GM19025 (cell line): Measurements from ENCODE around the gene MYBBP1A.
"Not testable (repeated sequence)": the region's sequence is repeated elsewhere in the genome, so short reads cannot be mapped to it uniquely, and the experiment has no call there.

ENCODE experiments used
- ATAC-seq: cut with Tn5 transposase; IDR thresholded peaks from one replicate; pipeline ENCODE4 v1.9.1; 2021; ENCODE audit warnings: mild to moderate bottlenecking, low read depth, moderate library complexity; ENCODE audit not compliant: unreplicated experiment

MYBBP1A gene

DNA sequence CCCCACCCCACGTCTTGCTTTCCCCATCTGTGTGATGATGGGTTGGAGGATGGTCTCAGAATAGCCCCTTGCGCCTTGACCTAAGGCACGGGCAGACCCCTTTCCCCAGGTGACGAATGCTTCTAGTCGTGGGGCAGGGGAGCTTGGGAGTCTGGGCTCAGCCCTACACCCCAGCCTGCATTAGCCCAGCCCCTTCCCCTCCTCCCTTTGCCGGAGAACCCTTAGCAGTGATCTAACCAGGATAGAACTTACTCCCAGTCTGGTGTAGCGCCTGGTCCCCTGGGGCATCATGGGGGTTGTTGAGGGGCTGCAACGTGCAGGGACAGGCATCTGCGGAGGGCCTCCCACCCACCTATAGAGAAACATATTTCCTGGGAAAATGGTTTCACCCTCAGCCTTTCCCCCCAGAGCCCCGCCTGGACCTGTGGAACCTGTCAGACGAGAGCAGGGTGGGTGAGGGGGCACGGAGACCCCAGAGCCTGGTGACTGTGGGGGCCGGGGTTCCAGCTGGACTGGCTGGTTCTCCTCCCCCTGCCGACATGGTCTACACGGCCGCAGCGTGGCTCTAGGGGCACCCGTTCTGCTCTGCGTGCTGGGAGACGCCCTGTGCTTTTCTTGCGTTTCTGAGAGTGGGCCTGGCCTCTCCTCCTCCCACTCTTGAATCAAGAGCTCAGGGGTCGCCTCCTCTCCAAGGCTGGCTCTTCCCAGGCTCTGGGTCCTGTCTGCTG is 33.9 kb upstream of the MYBBP1A start:
- no peak for ATAC-seq

DNA sequence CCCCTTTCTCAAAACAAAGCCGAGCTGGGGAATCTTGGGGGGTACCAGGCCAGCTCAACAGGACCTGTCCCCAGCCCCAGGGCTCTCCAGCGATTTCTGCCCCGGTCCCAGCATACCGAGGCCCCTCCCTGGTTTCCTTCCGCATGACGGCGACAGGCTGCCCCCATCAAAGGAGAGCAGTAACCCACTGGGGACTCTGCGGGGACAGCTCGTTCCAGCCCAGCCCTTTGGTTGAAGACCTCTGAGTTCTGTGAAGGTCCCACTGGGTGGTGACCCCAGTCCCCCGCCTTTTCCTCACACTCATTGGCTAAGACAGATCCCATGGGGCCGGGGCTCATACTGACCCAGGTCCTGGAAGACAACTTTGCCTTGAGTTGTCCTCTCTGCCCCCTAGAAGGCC is 33.2 kb upstream of the MYBBP1A start:
- no peak for ATAC-seq

DNA sequence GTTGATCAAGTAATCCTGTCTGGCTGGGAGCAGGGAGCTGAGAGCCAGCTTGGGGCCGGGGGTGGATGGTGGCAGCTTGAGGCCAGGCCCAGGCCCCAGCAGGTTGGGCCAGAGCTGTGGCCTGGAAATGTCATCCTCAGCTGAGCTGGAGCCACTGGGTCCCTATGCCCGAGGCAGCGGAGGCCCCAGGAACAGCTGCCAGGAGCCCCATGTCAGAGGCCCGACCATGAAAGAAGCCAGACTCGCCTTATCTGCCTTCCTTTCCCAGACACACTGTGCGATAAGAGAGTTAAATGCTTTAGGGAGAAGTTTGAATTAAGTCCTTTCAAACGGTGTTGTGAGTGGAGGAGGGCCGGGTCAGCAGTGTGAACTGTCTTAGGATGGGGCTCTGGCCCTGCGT is 32.6 kb upstream of the MYBBP1A start:
- ATAC-seq: no peak

DNA sequence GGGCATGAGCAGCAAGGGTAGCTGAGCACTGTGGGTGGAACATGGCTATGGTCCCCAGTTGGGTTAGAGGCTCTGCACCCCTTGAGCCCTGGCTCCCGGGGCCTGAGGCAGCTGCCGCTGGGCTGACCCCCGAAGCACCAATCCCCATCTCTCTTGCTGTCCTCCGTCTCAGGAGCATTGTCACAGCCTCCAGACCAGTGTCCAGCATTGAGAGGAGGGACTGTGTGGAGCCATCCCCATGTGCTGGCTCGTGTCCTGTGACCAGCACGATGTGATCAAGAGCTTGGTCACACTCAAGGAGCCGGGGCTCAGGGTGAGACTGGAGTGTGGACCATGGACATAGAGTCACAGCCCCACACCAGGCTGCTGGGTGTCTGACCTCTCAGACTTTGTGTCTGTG is 32.0 kb upstream of the MYBBP1A start:
- ATAC-seq: no peak

DNA sequence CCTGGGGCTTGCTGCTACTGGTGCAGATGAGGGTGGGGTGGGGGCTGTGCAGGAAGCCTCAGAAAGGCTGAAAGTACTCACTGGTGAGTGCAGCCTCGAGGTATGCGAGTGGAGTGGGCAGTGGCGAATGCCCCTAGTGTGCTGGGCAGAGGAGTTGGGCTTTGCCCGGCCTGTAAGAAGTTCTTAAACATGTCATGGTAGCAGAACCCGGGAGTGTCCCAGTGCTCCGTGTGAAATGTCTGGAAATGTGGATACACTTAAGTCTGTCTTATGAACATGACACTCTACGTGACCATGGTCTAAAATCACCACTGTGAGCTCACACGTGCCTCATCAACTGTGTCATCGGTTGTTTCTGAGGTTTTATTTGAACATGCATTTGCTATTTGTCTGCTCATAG is 30.9 kb upstream of the MYBBP1A start:
- no peak for ATAC-seq

DNA sequence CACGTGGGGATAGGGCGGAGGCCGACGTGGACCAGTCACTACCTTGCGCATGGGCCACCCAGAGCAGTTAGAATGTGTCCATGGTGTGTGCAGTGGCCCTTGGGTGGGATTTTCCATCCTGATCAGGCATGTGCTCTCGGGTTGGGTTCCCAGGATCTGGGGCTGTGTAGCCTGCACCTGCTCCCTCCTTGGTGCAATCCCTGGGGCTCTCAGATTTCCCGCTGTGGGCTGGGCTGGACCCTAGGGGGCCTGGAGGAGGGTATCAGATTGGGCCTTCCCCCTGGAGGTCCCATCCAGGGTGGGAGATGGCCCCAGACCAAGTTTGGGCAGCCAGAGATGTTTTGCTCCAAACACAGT is 30.4 kb upstream of the MYBBP1A start:
- no peak for ATAC-seq

DNA sequence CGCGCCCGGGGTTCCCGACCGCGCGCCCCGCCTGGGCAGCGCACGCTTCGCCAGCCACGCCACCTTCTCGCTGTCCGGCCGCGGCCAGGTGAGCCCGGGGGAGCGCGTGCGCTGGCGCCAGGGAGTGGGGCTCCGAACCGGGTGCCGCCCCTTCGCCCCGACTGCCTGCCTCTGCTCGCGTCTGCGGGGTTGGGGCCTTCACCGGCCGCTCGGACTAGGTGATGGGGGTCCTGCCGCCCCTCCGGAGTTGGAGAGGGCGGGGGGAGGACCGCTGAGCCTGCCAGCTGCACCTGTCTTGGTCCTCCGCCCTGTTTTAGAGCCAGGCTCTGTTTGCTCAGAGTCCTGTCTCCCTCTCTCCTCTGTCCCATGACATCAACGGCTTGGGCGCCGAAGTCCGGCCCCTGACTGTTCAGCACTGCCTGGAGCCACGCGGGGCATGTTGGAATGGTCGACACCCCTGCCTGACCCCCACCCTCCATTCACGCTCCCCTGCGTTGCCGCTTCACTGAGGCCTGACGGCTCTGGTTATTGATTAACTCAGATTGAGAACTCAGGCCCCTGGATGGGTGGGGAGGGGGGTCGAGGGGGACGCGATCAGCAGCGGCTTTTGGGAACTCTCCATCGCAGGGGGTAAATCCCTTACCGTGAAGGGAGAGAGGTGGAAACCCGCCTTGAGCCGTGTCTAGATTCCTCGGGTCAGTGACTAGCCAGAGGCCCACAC is 29.9 kb upstream of the MYBBP1A start:
- ATAC-seq: no peak

DNA sequence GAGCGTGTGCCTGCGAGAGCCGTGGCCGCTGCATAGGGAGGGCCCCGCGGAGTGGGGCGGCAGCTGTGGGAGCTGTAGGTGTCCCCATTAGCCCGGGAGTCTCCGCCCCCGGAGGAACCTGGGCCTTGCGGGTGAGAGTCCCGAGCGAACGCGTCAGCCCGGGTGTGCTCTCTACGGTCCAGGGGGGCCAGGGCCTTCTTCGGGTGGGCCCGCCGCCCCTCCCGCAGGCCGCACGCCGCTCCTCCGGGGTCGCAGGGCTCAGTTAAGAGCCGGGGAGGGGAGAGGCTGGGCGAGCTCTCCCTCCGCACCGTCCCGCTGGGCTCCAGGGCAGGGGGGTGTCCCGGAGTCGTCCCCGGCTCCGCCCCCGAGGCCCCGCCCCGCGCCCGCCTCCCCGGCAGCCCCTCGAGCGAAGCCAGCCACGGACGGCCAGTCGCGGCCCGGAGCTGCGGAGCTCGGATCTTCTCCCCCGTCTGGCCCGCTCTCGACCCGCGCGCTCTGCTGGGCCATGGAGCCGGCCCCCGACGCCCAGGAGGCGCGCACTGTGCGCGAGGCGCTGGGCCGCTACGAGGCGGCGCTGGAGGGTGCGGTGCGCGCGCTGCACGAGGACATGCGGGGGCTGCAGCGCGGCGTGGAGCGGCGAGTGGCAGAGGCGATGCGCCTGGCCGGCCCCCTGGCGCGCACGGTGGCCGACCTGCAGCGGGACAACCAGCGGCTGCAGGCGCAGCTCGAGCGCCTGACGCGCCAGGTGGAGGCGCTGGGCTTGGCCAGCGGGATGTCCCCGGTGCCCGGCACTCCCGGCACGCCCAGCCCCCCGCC is 29.1 kb upstream of the MYBBP1A start, which contains the start of gene SMTNL2:
Gene SMTNL2, plus strand, starts transcription at position 429 of the 816 bp plus-strand sequence. Its CDS starts 77 bp downstream, at position 506.
- ATAC-seq: no peak

DNA sequence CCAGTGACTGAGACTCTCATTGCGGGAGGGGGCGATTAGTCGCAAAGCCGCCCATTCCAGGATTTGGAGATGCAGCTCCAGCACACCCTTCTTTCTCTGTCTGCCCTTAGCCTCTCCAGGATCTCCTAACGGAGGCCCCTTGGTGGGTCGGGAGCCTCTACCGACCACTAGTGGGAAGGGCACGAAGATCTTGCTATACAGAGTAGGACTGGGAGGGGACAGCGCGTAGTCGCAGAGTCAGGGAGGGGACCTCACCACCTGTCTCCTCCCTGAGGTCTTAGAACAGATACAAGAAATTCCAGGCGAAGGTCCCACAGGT is 28.6 kb upstream of the MYBBP1A start:
- no peak for ATAC-seq

DNA sequence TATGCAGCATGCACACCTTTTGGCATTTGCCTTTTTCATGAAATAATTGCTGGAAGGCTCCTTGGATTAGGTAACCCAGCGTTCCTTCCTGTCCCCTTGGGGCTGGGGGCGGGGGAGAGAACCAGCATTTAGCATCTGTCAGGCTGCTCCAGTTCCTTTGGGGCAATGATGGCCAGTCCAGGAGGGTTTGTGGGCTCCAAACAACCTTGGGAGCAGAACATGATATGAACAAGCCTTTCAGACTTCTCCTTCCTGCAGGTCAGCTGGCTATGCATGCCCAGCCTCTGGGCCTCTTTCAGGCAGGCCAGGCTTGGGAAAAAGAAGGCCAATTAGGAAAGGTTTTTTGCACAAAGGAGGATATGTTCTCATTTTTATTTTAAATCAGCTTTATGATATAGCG is 28.0 kb upstream of the MYBBP1A start:
- no peak for ATAC-seq

DNA sequence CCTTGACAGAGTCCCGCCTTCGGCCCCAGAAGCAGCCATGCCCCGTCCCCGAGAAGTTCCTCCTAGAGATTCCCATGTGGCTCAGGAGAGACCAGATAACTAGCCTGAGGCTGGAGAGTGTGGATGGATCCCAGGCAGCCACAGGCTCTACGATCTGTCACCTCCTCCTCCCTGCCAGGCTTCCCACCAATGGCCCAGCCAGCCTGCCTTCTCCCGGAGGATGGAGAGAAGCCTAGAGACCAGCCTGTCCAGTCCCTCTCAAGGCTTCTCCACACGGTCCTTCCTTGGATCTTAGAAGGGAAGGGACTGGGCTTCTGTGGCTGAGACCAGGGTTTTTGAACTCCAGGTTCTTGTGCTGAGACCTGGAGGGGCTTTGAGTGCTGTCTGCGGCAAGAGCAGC is 27.5 kb upstream of the MYBBP1A start:
- no peak for ATAC-seq

DNA sequence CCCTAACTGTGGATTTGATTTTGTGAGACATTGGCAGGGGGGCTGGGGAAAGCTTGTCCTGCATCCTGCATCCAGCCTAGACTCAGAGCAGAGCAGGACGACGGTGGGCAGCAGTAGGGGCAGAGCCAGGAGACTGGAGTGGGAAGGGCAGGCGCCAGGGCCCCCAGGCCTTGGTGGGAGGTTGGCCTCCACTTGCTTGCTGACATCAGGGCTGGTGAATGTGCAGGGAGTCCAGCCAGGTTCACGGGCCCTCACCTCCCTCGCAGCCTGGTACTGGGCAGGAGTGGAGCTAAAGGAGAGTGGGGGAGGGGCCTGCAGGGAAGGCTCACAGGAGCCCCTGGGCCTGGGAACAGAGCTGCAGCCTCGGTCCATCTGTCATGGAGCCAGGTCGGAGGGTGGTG is 26.9 kb upstream of the MYBBP1A start:
- no peak for ATAC-seq

DNA sequence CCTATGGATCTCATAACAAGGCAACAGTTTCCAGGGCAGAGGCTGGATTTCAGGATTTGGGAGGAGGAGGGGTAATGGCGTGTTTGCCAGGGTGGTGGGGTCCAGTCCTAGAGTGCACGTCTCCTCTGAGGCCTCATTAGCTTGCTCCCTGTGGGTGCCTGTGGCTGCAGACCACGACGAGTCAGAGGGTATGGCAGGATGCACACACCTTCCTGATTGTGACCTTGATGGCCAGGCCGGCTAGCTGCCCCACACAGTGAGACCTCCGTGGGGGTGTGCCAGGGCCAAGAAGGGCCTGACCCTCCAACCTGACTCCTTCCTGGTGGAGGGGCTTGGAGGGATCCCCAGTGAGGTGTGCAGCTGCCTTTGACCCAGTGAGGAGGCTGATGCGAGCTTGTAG is 25.1 kb upstream of the MYBBP1A start:
- ATAC-seq: no peak

DNA sequence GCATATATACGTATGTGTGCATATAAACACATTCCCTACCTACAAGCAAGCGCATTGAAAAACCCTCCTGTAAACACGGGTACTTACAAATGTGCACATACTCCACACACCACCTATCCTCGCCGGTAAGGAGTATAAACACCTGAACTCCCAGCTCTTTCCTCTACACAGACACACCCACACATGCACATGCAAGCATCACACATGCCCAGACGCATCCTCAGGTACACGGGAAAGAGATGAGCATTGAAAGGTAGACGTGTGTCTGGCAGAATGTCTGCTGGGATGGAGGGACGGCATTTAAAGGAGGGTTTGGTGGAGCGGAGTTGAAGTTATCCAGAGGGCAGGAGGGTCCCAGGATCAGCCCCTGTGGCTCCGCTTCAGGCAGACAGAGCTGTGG is 24.5 kb upstream of the MYBBP1A start:
- no peak for ATAC-seq

DNA sequence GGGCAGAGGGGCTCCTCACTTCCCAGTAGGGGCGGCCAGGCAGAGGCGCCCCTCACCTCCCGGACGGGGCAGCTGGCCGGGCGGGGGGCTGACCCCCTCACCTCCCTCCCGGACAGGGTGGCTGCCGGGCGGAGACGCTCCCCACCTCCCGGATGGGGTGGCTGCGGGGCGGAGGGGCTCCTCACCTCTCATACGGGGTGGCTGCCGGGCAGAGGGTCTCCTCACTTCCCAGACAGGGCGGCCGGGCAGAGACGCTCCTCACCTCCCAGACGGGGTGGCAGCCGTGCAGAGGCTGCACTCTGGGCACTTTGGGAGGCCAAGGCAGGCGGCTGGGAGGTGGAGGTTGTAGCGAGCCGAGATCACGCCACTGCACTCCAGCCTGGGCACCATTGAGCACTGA is 23.2 kb upstream of the MYBBP1A start:
- not testable (repeated sequence) for ATAC-seq

DNA sequence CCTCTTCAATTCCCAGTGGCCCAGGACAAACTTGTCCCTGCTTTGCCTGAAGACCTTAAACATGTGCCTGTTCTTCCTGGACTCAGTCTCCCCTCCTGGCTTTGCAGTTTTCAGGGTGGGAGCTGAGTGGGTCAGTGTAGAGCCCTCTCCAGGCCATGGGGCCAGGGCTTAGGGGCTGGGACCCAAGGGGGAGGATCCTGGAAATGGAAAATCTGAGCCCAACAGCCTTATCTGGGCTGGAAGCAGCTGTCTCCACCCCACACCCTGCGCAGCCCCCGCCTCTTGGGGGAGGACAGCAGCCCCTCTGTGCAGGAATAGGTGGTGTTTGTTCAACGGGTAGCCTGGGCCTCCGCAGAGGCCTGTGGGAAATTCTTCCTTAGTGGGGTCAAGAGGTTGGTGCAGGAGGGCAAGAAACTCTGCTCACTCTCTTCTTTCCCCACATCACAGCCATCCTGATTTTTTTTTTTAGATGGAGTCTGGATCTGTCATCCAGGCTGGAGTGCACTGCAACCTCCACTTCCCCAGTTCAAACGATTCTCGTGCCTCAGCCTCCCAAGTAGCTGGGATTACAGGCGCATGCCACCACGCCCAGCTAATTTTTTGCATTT is 22.3 kb upstream of the MYBBP1A start:
- ATAC-seq: no peak

DNA sequence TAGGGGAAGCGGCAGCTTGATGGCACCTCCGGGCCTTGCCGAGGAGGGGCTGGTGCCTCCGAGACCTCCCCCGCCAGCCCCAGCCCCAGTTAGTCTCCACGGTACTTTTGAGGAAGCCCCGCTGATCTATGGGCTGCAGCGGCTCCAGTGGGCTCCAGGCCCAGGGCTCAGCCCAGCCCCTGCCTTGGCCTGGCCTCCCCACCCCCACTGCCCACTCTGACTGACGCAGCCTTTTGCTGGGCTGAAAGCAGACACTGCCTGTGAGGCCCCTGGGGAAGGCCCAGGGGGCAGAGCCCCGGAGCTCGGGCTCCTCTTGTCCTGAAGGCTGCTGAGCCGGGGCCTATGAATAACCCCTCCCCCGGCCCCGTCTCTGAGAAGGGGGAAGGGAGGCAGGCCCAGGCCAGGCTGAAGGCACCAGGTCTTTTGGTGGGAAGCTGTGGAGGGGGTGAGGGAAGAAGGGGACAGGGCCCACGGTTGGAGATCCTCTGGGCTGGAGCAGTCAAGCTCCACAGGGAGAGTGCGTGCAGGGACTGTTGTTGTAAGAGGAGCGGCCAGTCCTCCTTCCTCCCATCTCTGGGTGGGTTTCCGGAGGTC is 21.6 kb upstream of the MYBBP1A start:
- ATAC-seq: no peak

DNA sequence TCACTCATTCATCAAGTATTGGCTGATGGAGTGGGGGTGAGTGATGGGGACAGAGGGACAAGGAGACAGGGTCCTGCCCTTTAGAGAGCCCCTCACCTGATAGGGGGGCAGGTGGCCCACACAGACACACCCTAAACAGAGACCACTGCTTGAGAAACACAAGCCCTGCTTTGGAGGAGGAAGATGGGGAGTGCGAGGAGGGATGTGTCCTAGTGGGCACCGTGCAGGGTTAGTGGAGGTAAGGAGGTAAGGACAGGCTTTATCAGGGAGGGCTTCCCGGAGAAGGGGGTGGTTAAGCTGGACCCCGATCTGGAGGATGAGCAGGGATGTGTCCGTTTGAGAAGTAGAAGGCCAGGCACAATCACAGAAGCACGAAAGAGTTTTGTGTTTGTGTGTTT is 21.0 kb upstream of the MYBBP1A start:
- ATAC-seq: no peak

DNA sequence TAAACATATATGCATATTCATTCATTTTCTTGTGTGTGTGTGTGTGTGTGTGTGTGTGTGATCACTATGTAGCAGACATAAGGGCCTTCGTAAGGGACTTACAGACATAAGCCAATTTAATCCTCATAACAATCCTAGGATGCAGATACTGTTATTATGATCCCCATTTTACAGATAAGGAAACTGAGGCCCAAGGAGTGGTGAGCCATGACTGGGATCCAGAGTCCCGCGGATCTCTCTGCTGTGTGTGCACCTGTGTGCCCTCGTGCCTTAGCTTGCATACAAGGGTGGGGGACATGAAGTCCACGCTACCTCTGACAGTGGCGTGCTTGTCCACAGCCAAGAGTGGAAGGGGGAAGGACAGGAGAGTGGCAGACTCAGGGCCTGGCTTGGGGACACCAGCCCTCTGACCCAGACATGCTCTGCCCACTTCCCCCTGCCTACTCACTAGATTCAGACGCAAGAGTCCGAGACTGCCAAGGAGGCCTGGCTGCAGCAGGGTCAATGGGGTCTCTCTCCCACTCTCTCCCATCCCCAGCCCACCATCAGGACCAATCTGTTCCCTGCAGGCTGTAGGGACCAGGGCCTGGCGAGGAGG is 19.4 kb upstream of the MYBBP1A start:
- ATAC-seq: no peak

DNA sequence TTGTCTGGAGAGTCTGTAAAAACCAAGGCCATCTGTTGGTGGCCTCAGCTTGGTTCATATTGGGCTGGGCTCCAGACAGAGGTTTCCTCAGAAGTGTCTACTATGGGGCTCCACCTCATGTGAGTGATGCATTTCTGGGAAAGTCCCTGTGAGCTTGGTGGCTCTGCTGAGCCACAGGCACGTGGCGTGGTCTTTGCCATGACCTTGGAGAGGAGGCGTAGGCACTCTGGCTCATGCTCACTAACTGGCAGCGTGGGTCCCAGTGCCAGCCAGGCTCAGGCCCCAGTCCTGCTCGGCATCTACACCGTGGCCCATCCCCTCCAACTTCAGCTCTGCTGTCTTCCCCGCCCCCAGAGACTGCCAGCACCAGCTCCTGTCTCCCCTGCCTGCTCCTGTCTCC is 18.5 kb upstream of the MYBBP1A start:
- ATAC-seq: no peak
